Thoracic aorta (tissue), 2 donors: ENCODE measurements around the gene CLDN11. TPM values are rescaled to one million over a fixed set of nuclear protein-coding genes. Genes with fewer than 3 reads are reported as not detected.

Source experiments
- ATAC-seq: fragments of 150-250 bp; one replicate; pipeline ENCODE4 v1.8.0; 2017; ENCODE audit warnings: low read depth; ENCODE audit not compliant: insufficient number of reproducible peaks, low FRiP score
- DNase-seq: peaks from one replicate; pipeline ENCODE4 v3.0.0-alpha.2; 2020; ENCODE audit warnings: low spot score
- H3K27ac ChIP-seq, 2 donors: fragments of 200-600 bp; sonication (generic); 1 replicate in 1 of 2; 2 replicates in 1 of 2; pipeline ENCODE4 v1.5.1; 2016; ENCODE audit warnings: mild to moderate bottlenecking in 2 of 2, moderate library complexity in 2 of 2
- H3K27me3 ChIP-seq: fragments of 200-600 bp; sonication (generic); replicated peaks from 2 replicates; pipeline ENCODE4 v1.6.0; 2016; ENCODE audit warnings: mild to moderate bottlenecking; ENCODE audit not compliant: insufficient read depth
- H3K36me3 ChIP-seq: fragments of 200-600 bp; sonication (generic); one replicate; pipeline ENCODE4 v1.5.1; 2016
- H3K4me1 ChIP-seq, 2 donors: fragments of 200-600 bp; sonication (generic); 1 replicate in 1 of 2; 2 replicates in 1 of 2; pipeline versions ENCODE4 v1.5.1 to v1.6.0; 2016; ENCODE audit warnings: low read depth in 2 of 2, mild to moderate bottlenecking in 1 of 2; ENCODE audit not compliant: control insufficient read depth in 1 of 2
- H3K4me3 ChIP-seq: fragments of 200-600 bp; sonication (generic); 2 replicates; pipeline ENCODE4 v1.5.1; 2016; ENCODE audit warnings: mild to moderate bottlenecking
- H3K9me3 ChIP-seq: fragments of 200-600 bp; sonication (generic); 2 replicates; pipeline ENCODE4 v1.5.1; 2016
- CTCF ChIP-seq: fragments of 200-600 bp; sonication (generic); IDR thresholded peaks from one replicate; pipeline ENCODE4 v1.5.1; 2019; ENCODE audit warnings: antibody characterized with exemption
- total RNA-seq, 2 donors: library from RNA; depleted of rRNA; stranded (reverse); fragments of >200 nt; gene quantifications; one replicate each; pipeline versions ENCODE4 v1.1.0 to v1.2.3, GENCODE V29; 2016

The CLDN11 gene
- total RNA-seq, 2 donors from 2014 or later = 2.5 to 2.7 TPM

DNA sequence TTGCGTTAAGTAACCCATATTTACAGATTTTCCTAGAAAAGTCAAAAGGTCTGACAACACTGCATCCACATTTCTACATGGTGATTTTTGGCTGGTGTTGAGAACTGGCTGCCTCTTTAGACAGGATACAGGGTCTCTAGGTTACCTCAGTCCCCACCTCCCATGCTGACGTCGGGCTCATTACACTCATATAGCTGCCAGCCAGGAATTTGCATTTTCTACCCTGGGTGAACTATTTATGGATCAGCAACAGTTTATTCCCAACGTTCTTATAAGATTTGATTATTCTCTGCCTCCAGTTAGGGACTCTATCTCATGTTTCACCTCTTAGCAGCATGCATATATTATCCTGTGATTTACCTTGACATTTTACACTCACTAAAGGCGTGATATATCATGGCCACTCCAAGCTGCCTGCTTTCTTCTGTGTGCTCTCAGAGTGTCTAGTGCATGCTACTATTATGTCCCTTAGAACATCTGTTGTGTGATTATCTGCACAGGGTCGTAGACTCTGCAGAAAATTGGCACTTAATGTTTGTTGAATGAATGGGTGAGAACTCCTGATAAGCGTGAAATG, 49.0 kb downstream of the CLDN11 start:
- no peaks in the 10 kb centered on the region for H3K4me1 ChIP-seq
- H3K27ac ChIP-seq = no peak overlapping the region
- DNase-seq = no peak
- no peaks in the 10 kb centered on the region for H3K36me3 ChIP-seq
- no peaks in the 10 kb centered on the region for H3K9me3 ChIP-seq
- no peak for ATAC-seq
- no peak overlapping the region for H3K4me3 ChIP-seq
- no peaks in the 10 kb centered on the region for H3K27me3 ChIP-seq
- no peak for TF ChIP-seq CTCF

DNA sequence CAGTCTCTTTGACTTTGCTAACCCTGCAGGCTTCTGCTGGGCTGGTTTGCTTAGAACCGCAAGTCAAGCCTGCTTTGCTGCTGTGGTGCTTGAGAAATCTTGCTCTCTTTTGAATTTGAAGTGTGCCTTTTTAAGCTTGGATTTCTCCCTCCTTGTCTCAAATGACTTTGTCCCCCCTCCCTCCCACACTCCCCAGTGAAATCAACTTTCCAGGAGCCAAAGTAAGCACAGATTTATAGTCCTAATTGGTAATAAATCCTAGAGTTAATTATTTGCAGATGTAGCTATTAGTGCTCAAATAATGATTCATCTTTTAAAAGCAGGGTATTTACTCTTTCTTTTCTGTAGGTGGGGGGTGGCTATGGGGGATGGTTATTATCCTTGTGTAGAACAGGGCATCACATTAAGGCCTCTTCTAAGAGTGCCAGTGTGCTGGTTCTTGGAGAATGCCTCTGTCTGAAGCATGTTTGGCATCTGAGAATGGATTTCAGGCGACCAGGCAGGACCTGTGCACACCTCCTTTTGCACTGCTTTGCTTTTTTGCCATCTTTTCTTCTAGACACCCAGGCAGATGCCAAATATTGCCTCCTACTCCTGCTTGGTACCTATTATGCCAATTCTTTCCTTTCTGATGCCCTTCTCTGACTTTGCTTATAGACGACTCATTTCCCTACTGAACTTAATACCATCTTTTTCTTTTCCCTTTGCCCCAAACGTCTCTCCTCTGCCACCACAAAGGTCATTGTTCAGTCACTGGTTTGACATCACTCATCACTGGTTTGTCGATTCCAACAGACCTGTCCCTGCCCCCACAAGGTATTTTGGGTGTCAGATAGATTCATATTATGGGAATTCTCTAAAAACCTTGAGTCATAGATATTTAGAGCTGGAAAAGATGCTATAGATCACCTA, 50.7 kb downstream of the CLDN11 start:
- no peak for TF ChIP-seq CTCF
- Histone ChIP-seq H3K4me1 (no peaks in the 10 kb centered on the region), H3K27ac (no peak overlapping the region), H3K9me3 (no peaks in the 10 kb centered on the region), H3K4me3 (no peak overlapping the region), H3K36me3 (no peaks in the 10 kb centered on the region), H3K27me3 (no peaks in the 10 kb centered on the region)
- ATAC-seq = no peak
- DNase-seq = no peak

DNA sequence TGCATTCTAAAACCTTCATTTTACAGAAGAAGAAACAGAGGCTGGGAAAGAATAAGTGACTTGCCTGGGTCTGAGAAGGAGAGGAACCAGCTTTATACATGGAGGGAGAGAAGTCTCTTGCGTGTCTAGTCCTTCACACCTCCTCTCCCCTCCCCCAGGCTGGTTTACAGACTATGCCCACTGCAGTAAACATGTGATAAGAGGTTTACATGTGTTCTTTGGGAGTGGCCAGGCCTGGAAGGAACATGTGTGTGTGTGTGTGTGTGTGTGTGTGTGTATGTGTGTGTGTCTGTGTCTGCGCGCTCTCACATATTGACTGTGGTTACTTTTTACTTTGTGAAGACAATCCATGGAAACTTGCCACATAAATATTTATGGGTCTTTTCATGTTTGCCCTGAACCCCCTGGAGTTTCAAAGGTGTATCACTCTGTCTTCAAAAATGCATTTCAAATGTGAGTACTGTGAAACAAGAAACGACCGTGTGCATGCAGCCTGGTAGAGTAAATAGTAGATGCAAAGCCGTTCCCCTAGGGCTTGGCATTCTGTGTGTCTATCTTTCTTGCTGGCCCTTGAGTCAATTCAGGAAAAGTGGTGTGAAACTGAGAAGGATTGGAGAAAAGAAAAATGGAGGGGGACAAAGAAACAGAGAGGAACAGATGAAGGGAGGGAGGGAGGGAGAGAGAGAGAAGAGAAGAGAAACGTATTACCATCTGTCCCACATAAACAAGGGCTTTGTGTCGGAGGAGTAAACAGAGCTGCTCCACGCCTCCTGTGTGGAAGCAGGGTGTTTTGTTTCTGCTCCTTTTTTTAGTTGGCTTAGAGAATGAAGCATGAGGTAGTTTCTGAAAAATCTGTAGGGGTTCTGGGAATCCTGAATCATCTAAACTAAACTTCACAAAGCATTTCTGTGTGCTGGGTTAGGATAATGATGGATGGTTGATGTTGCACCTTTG, 51.7 kb downstream of the CLDN11 start:
- no peaks in the 10 kb centered on the region for H3K4me1 ChIP-seq
- TF ChIP-seq CTCF = no peak
- H3K27ac ChIP-seq = no peak overlapping the region
- no peaks in the 10 kb centered on the region for H3K9me3 ChIP-seq
- DNase-seq = no peak
- no peak overlapping the region for H3K4me3 ChIP-seq
- no peaks in the 10 kb centered on the region for H3K27me3 ChIP-seq
- no peaks in the 10 kb centered on the region for H3K36me3 ChIP-seq
- no peak for ATAC-seq

- Histone ChIP-seq H3K4me1 (no peaks in the 10 kb centered on the region), H3K36me3 (no peaks in the 10 kb centered on the region), H3K9me3 (no peaks in the 10 kb centered on the region), H3K27ac (no peak overlapping the region), H3K4me3 (no peak overlapping the region), H3K27me3 (no peaks in the 10 kb centered on the region)
- no peak for DNase-seq
- no peak for ATAC-seq
- no peak for TF ChIP-seq CTCF
These were observed 52.5 kb downstream of the CLDN11 start for GRCh38 chr3:170471149-170471548.

DNA sequence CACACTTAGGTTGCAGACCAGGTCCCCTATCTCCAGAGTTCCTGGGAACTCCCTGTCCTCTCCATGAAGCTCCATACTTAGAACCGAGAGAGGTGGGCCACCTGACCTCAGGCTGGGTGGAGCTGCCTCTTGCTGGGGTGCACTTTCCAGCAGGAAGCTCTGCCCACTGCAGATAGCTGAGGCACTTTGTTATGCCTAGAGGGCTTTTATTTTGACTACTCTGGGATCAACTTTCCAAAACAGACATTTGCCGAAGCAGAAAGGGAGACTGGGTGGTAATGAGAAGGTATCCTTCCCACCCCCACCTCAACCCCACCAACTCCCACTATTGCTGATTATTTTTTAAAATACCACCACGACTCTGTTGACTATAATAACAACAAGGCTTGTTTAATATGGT, 54.7 kb downstream of the CLDN11 start:
- ATAC-seq = no peak
- Histone ChIP-seq H3K4me3 (no peak overlapping the region), H3K27ac (no peak overlapping the region), H3K9me3 (no peaks in the 10 kb centered on the region), H3K36me3 (no peaks in the 10 kb centered on the region), H3K27me3 (no peaks in the 10 kb centered on the region), H3K4me1 (no peaks in the 10 kb centered on the region)
- no peak for DNase-seq
- TF ChIP-seq CTCF = no peak
